Right lobe of liver (tissue), 4 donors: ENCODE measurements around the gene BHLHE41.

Experiments used
- CTCF ChIP-seq, 4 donors: fragments of 200-600 bp in 3 of 4; fragments of 450-650 bp in 1 of 4; IDR thresholded peaks; one replicate each; pipeline versions ENCODE4 v1.5.1 to v1.8.0; 2016 to 2022; ENCODE audit warnings: antibody characterized with exemption in 4 of 4, mild to moderate bottlenecking in 2 of 4
- POLR2A ChIP-seq: fragments of 450-650 bp; IDR thresholded peaks from one replicate; pipeline ENCODE4 v1.6.1; 2017; ENCODE audit warnings: antibody characterized with exemption, mild to moderate bottlenecking
- donor health status: DM: no; HTN: no; CAD: no.
- donor health status: DM: no; HTN: no; CAD: no.
- donor health status: DM: no; HTN: yes; CAD: no.

- no peak for TF ChIP-seq CTCF (IDR thresholded peaks at IDR 0.05)
- TF ChIP-seq POLR2A, result no peak
These were observed 24.0 kb downstream of the BHLHE41 start for GRCh38 chr12:26100666-26101349.
